Stimulated activated CD4-positive, alpha-beta T cell treated with anti-CD3 and anti-CD28 coated beads, TNF-alpha, amount 100 ng/mL, for 4 hours (primary cell): ENCODE measurements around the gene RRAD.
"Not testable (repeated sequence)": the region's sequence is repeated elsewhere in the genome, so short reads cannot be mapped to it uniquely, and the experiment has no call there.

ENCODE experiments used
- DNase-seq, 3 experiments: peaks; one replicate each; pipeline ENCODE4 v3.0.0-alpha.2; 2020; ENCODE audit warnings: low read depth in 3 of 3

Gene RRAD

DNA sequence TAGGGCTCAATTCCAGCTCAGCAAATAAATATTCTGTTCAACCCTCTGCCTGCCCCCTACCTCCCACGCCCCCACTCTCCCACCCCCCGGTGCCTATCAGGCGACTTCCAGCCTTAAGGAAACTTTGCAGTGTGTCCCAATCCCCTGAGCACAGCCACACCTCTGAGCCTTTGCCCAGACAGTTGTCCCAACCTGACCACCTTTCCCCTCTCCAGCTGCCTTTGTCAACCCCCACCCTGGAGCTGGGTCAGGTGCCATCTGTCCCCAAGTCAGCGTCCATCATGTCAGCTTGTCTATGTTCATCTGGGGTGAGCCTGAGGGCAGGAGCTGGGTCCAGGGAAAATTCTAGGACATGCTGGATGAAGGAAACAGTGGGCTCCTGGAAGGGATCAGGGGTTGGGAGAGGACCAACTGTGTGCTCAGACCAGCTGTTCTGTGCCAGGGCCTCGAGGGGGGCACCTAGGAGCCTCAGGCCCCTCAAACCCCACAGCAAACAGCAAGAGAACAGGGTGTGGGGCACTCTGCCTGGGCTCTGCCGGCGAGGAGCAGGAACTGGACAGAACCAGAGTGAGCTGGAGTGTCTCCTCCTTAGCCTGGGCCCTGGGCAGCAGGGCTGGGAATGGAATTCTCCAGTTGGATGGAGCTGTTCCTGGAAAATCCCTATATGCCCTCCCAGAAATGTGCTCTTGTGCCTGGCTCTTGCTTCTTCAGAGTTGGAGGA lies 24.5 kb downstream of the RRAD start:
- no peak for DNase-seq

DNA sequence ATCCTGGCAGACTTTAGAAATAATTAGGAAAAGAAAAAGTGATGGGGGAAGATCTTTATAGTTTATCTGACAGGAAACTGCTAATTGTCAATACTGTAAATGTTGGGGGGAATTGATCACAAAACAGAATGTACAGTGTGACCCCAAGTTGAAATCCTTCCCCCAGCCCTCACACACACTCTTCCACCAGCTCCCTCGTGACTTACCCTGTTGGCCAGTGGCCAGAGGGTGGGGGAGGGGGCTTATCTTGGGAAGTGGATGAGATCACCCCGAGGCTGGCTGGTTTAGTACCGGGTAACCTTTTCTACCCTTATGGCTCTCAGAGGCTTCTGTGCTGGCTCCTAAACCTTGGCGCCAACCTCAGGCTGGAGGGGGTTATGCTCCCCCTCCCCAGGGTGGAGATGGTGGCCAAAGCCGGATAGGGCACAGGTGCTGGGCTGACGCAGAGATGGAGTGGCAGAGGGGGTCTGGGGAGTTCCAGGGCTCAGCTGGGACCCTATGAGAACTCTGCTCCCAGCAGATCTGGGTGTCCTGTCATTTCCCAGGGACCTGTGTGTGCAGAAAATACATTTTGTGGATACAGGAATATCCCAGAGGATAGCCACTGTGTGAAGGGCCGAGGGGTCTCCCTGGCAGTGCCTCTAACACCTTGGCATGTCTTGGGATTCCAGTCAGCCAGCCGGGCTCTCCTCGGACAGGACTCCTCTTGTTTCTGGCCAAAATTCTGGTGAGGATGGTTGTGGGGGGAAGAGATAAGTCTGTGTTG lies 25.2 kb downstream of the RRAD start:
- no peak for DNase-seq

DNA sequence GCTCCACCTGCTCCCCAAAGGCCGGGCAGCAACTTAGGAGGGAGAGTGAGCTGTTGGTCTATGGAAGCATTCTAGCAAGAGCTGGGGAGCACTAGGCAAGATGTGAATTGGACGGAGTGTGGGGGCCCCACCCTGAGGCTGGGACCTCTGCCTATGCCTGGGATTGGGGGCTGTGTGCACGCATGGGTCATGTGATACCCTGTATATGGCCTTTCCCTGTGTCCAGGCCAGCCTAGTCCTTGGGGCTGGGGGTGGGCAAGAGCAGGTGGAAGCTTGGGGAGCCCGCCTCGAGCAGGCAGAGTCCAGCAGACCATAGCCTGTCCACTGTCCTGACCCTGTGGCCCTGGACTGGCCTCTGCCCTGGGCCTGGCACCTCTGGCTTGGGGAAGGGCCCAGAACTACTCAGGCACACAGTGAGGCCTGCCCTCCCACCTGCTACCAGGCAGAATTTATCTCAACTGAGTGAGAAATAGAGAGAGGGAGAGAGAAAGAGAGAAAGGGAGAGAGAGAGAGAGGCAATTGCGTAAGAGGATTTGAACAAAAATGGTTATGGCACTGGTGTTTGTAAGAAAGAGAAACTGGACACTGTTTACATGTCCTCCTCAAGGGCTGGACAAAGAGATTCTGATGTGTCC lies 25.9 kb downstream of the RRAD start:
- no peak for DNase-seq

DNA sequence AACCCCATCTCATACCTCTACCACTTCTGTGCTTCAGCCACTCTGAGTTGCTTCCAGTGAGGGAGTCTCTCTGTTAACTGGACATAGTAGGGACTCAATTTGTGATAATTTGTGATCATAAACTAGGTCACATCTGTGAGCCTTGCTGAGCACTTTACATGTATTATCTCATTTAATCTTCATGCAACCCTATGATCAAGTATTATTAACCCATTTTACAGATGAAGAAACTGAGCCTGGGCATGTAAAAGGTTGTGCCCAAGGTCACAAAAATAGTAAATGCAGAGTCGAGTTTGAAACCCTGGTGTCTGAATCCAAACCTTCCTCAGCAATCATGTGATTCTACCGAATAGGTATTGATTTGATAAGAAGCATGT lies 26.4 kb downstream of the RRAD start:
- no peak for DNase-seq

DNA sequence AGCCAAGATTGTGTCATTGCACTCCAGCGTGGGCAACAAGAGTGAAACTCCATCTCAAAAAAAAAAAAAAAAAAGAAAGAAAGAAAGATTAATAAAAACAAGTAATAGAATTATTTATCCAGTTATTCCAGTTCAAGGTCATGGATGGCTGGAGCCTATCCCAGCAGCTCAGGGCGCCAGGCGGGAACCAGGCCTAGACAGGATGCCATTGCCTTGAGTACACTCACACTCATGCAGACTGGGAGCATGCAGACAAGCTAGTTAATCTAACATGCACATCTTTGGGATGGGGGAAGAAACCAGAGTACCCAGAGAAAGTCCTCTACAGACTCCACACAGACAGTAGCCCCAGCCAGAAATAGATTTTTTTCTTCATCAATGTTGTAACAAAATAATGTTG lies 27.1 kb downstream of the RRAD start:
- no peak for DNase-seq

DNA sequence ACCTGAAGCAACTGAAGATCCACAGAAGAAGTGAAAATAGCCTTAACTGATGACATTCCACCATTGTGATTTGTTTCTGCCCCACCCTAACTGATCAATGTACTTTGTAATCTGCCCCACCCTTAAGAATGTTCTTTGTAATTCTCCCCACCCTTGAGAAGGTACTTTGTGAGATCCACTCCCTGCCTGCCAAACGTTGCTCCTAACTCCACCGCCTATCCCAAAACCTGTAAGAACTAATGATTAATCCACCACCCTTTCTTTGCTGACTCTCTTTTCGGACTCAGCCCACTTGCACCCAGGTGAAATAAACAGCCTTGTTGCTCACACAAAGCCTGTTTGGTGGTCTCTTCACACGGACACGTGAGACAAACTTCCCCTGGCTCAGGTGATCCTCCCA lies 28.7 kb downstream of the RRAD start:
- not testable (repeated sequence) for DNase-seq

DNA sequence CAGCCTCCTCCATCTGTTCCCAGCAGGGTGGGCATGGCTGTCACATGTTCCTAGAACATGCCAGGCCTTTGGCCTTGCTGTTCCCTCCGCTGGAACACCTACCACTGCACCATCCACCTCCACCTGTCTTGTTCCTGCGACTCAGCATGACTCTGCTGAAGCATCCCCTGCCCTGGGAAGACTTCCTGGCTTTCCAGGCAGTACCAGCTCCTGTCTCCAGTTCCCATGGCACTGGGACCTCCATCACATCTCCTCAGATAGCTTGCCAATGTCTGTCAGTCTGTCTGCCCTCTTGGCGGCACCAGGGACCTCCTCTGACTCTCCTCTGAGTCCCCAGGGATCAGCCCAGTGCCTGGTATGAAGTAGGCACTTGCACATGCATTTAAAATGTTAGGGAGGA lies 29.3 kb downstream of the RRAD start:
- DNase-seq: no peak

DNA sequence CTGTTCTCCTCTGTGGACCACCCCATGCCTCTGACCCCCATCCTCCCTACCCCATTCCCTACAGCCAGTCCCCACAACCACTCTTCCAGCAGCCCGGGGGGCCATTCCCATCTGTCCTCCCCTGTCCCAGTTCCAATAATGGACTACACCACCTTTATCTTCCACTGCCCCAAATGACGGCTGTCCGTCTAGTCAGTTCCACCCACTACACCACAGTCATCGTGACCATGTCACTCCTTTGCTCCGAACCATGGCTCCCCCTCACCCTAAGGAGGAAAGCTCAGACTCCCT lies 29.7 kb downstream of the RRAD start:
- DNase-seq: no peak

DNA sequence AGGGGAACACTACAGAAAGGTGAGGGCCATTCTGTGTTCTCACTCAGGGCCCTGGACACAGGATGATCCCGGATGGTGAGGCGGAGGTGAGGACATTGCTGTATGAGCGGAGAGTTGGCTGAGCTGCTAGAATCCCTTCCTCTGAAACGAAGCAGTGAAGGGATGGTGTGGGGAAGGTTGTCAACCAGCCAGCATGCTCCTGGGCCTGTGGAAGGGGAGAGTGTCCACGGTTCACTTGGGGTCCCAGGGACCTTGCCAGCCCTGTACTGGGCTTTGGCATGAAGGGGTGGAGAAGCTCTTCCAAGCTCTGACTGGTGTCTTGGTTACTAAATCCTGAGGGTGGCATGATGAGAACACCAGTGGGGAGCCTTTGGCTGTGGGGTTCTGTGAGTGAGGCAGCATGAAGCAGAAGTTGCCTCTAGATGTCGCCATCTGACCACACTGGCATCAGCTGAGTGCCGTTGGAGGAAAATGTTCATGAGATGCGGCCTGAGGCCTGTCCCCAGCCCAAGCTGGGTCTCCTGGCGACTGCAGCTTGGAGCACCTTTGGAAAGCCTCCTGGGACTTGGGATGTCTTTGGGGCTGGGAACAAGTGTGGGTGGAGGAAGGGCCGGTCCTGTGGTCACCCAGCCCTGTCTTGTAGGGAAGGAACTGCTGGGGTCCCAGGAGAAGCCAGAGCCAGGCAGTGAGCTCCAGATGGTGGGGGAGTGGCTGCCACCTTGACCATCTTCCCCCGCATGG lies 30.2 kb downstream of the RRAD start:
- peak; percentile 34 to 51 (median 43) for DNase-seq

DNA sequence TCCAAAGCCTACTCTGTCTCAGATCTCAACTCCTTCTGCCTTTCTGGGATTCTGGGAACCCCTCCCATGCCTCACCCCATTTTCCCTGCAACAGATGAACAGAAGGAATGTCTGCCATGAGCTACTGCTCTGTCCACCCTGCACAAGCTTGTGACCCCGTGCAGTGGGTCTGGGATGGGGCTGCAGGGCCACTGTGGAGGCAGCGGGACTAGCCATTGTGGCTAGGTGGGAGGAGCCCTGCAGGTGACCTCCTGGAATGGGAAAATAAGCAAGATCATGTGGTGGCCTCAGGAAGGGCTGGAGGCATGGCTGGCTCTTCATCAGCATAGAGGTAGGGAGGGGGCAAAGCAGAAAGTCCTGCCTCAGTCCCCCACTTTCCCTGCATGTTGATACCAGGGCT lies 31.3 kb downstream of the RRAD start:
- no peak for DNase-seq

DNA sequence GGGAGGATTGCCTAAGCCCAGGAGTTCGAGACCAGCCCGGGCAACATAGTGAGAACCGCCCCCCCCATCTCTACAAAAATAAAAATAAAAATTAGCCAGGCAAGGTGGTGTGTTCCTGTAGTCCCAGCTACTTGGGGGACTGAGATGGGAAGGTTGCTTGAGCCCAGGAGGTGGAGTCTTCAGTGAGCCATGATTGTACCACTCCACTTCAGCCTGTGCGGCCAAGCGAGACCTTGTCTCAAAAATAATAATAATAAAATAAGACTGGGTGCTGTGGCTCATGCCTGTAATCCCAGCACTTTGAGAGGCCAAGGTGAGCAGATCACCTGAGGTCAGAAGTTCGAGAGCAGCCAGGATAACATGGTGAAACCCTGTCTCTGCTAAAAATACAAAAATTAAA lies 33.5 kb downstream of the RRAD start:
- DNase-seq: no peak

DNA sequence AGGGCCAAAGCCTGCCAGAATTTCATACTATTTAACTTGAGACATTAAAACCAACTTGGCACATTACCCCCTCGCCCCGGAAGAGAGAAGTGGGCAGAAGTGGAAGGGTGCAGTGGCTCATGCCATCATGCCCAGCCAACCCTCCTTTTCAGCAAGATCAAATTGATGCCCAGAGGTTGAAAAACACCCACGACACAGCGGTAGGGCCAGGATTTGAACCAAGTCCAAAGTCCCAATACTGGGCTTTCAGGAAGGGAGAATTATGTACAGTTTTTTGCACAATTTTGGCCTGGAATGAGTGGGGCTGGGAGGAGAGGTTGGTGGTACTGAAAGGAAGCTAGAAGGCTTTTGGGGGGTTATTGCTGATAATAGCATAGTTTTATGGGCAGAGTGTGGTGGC lies 34.0 kb downstream of the RRAD start:
- DNase-seq: no peak

DNA sequence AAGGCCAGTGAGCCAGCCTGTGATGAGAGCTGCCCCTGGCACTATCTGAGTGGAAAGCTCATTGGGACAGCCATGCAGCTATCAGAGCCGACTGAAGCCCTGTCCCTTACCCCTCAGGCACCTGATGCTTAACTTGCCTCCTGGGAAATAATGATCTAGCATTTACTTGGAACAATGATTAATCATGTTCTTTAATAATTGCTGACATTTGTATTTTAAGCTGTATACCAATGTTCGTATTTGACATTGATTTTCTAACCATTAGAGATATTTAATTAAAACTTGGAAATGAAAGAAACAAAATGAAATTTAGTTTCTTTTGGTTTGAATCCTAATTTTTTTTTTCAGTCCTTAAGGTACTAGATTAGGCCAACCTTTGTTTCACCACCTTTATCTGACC lies 34.5 kb downstream of the RRAD start:
- DNase-seq: no peak

DNA sequence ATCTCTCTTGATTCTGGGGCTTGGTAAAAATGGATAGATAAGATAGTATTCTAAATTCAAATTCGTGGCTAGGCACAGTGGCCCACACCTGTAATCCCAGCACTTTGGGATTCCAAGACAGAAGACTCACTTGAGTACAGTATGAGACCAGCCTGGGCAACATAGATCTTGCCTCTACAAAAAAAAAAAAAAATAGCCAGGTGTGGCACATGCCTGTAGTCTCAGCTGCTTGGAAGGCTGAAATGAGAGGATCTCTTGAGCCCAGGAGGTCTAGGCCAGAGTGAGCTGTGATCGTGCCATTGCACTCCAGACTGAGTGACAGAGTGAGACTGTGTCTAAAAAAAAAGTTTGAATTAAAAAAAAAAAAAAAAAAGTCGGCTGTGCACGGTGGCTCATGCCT lies 35.7 kb downstream of the RRAD start:
- DNase-seq: no peak

DNA sequence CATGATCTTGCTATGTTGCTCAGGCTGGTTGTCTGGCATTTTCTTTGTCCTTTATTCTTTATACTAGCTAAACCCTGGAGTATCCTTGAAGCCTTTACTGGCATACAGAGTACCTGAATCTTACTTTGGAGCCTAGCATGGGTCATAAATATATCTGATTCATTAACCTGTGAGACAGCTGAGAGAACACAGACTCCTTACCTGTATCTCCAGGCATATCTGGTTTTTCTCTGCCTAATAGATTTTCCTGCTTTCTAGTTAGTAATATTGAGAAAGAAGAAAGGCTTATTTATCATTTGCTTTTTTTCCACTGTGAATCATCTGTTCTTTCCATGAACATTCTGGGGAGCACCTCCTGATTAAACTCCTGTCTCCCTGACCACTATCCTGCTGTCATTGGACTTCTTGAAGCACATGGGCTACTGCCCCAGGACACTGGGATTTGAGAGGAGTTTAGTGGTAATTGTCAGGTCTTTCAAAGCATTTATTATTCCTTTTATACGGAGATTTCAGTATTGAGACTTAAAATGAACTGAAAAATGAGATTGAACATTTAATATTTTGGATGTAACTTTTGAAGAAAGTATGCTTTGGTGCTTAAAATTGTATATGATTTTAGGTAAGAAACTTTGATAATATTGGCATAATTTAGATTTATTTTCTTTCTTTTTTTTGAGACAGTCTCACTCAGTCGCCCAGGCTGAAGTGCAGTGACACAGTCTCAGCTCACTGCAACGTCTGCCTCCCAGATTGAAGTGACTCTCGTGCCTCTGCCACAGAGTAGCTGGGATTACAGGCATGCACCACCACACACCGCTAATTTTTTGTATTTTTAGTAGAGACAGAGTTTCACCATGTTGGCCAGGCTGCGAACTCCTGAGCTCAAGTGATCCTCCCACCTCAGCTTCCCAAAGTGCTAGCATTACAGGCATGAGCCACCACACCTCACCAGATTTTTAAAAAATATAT lies 36.4 kb downstream of the RRAD start:
- no peak for DNase-seq

DNA sequence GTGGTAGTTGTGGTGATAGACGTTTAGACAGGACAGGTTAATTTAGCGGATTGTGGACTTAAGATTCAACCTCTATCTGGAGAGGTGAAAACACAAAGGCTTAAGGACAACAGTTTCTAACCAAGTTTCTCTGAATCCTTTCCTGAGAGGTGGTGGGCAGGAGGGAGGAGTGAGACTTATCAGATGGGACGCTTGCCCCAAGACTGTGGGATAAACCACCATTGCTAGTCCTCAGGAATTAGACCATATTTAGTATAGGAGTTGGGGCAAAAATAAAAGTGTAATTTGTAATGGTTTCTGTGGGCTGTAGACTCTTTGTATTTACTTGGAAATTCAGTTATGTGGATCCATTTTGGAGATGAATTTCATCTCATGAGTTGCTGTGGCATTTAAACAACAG lies 38.4 kb downstream of the RRAD start:
- DNase-seq: no peak

DNA sequence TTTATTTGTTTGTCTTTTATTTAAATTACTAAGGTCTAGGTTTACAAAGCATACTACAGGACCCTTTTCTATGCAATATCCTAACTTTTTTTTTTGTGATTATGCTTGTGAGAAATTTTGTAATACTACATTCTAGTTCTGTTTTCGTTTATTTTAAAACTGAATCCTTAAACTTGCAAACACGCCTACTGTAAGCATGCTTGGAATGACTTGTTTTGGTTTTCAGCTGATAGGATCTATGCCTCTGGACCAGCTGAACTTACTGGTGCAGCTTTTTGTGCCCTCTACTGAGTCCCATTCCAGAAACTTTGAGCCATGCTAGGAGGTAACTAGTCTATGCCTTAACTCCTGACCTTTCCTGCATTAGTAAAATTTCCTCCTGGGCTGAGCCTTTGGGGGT lies 39.0 kb downstream of the RRAD start:
- DNase-seq: no peak

DNA sequence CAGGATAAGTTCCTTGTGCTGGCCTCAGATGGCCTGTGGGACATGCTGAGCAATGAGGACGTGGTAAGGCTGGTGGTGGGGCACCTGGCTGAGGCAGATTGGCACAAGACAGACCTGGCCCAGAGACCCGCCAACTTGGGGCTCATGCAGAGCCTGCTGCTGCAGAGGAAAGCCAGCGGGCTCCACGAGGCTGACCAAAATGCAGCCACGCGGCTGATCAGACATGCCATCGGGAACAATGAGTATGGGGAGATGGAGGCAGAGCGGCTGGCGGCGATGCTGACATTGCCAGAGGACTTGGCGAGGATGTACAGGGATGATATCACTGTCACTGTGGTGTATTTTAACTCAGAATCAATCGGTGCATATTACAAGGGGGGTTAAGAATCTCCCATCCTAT lies 39.8 kb downstream of the RRAD start:
- no peak for DNase-seq

DNA sequence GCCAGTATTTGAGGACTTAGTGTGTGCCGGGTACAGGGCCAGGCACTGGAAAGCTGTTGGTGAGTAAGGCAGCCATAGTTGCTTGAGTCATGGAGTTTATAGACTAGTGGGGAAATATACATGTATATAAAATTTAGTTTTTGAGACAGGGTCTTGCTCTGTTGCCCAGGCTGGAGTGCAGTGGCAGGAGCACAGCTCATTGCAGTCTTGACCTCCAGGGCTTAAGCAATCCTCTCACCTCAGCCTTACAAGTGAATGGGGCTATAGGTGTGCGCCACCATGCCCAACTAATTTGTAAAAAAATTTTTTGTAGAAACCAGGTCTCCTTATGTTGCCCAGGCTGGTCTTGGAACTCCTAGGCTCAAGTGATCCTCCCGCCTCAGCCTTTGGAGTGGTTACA lies 42.6 kb downstream of the RRAD start:
- DNase-seq: no peak

DNA sequence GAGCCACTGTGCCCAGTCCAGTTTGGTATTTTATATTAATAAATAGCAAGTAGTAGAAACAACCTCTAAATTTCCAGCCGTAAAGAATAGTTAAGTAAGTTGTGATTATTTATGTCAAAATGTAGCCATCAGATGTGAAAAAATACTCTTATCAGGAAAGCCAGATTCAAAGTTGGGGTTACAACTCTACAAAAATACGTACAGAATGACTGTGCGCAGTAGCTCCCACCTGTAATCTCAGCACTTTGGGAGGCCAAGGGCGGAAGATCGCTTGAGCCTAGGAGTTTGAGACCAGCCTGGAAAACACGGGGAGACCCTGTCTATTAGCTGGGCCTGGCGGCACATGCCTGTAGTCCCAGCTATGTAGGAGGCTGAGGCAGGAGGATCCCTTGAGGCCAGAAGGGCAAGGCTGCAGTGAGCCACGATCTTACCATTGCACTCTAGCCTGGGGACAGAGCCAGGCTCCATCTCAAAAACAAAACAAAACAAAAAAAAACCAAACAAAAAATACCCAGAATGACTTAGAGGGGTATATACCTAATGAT lies 43.3 kb downstream of the RRAD start:
- DNase-seq: no peak

DNA sequence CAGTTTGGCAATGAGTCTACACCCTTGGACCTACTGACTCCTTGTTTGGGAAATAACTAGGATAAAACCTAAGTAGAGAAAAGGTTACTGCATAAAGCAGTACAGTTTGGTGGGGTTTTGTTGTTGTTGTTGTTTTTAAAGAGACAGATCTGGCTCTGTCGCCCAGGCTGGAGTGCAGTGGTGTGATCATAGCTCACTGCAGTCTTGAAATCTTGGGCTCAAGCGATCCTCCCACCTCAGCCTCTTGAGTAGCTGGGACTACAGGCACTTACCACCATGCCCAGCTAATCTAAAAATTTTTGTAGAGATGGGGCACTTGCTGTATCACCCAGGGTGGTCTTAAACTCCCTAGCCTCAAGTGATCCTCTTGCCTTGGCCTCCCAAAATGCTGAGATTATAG lies 43.8 kb downstream of the RRAD start:
- DNase-seq: no peak
